PFSK-1 (cell line): ENCODE measurements around the gene COMMD6.

Experiments used
- FOXP2 ChIP-seq: optimal IDR thresholded peaks from 2 replicates; pipeline ENCODE3; 2011; ENCODE audit warnings: borderline replicate concordance, control low read depth, inconsistent platforms; ENCODE audit not compliant: insufficient read depth; ENCODE audit errors: extremely low read length, extremely low read depth
- POLR2AphosphoS5 ChIP-seq: IDR thresholded peaks from 2 replicates; pipeline ENCODE4 v1.6.1; 2012; ENCODE audit warnings: low read depth, mild to moderate bottlenecking, control low read depth, low read length, moderate library complexity
- SIN3A ChIP-seq: IDR thresholded peaks from 2 replicates; pipeline ENCODE4 v1.6.1; 2012; ENCODE audit warnings: mild to moderate bottlenecking, low read length, moderate library complexity, borderline replicate concordance; ENCODE audit not compliant: insufficient read depth
- TAF1 ChIP-seq: IDR thresholded peaks from 2 replicates; pipeline ENCODE4 v1.6.1; 2012; ENCODE audit warnings: low read length, control low read depth, borderline replicate concordance; ENCODE audit not compliant: insufficient read depth
- TF ChIP-seq, protein P1 (sequence below), 2 experiments: IDR thresholded peaks; 2 replicates each; pipeline versions ENCODE4 v1.6.1 to v1.8.0; 2011 to 2012; ENCODE audit warnings: low read depth in 2 of 2, low read length in 2 of 2, control low read depth in 1 of 2, inconsistent platforms in 1 of 2, mild to moderate bottlenecking in 1 of 2, moderate library complexity in 1 of 2; ENCODE audit not compliant: insufficient read depth in 1 of 2

DNA sequence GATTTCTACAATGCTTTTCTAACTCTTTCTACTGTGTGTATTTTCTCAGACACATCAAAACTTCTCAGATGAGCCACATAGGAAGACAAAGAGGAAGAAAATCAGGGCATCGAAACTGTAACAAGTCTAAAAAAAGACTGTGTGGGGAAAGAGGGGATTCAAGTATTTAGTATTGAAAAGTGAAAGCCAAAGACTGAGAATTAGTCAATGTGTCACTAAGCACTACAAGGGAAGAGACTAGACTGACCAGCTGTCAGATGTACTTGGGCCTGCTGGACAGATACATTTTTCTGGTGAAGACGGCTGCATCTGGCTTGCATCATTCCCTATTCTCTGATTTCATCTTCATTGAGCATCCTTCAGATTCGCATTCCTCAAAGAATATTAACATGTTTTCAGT is 25.4 kb downstream of the COMMD6 start:
- TF ChIP-seq POLR2AphosphoS5 (no peak), TAF1 (no peak), SIN3A (no peak), FOXP2 (no peak)
- TF ChIP-seq, protein P1, sequence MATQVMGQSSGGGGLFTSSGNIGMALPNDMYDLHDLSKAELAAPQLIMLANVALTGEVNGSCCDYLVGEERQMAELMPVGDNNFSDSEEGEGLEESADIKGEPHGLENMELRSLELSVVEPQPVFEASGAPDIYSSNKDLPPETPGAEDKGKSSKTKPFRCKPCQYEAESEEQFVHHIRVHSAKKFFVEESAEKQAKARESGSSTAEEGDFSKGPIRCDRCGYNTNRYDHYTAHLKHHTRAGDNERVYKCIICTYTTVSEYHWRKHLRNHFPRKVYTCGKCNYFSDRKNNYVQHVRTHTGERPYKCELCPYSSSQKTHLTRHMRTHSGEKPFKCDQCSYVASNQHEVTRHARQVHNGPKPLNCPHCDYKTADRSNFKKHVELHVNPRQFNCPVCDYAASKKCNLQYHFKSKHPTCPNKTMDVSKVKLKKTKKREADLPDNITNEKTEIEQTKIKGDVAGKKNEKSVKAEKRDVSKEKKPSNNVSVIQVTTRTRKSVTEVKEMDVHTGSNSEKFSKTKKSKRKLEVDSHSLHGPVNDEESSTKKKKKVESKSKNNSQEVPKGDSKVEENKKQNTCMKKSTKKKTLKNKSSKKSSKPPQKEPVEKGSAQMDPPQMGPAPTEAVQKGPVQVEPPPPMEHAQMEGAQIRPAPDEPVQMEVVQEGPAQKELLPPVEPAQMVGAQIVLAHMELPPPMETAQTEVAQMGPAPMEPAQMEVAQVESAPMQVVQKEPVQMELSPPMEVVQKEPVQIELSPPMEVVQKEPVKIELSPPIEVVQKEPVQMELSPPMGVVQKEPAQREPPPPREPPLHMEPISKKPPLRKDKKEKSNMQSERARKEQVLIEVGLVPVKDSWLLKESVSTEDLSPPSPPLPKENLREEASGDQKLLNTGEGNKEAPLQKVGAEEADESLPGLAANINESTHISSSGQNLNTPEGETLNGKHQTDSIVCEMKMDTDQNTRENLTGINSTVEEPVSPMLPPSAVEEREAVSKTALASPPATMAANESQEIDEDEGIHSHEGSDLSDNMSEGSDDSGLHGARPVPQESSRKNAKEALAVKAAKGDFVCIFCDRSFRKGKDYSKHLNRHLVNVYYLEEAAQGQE (IDR thresholded peaks at IDR 0.05; ENCODE audit: insufficient read depth in 1 of 2, low read depth in 2 of 2, low read length in 2 of 2), result no peak
